K562 (cell line): ENCODE results near the gene ANKRD33. TPM values are rescaled to one million over a fixed set of nuclear protein-coding genes. Genes with fewer than 3 reads are reported as not detected.

Experiments used
- ATAC-seq: fragments of 200-7000 bp; cut with Tn5 transposase; 3 replicates; pipeline ENCODE4 v1.9.1; 2020; ENCODE audit warnings: moderate library complexity
- BruUV-seq: library from RNA; stranded (reverse); fragments of 400-500 nt; replicated peaks from 2 replicates; lab custom pipeline; 2021; lab: Mats Ljungman, UMichigan
- CTCF ChIA-PET: fragments of 300-600 bp; formaldehyde crosslinking; extraction: SDS; loops from one replicate; lab custom pipeline; 2021; ENCODE audit warnings: low intra/inter-chr PET ratio; lab: Yijun Ruan, JAX
- POLR2A ChIA-PET: fragments of 300-600, 350-650 bp; sonication (Branson Sonifier 250); formaldehyde crosslinking; extraction: SDS; loops from one replicate; lab custom pipeline; 2021; ENCODE audit warnings: antibody characterized with exemption, inconsistent platforms; lab: Yijun Ruan, JAX
- DNase-seq, 4 experiments: peaks; one replicate each; pipeline versions ENCODE4 v3.0.0 to v3.0.0-alpha.2; 2011 to 2018; ENCODE audit warnings: low spot score in 3 of 4, mixed read lengths in 3 of 4; ENCODE audit errors: extremely low read depth in 1 of 4
- FAIRE-seq: peaks from 2 replicates; lab custom pipeline; 2011; peaks lifted over from hg19 to GRCh38; lab: Jason Lieb, UNC
- H2AFZ ChIP-seq: 2 replicates; pipeline ENCODE4 v1.6.0; 2011; ENCODE audit warnings: low read depth, low read length, control low read depth, inconsistent platforms
- H3K27ac ChIP-seq: fragments of 200-600 bp; 3 replicates; pipeline ENCODE4 v1.8.0; 2011; ENCODE audit warnings: low read depth, mild to moderate bottlenecking, control low read depth, inconsistent platforms, low read length, moderate library complexity, mixed read lengths; ENCODE audit errors: extremely low read depth
- H3K27me3 ChIP-seq, 2 experiments: fragments of 300-600 bp in 1 of 2; 2 replicates in 1 of 2; 3 replicates in 1 of 2; pipeline versions ENCODE4 v1.6.0 to v1.8.0; 2011; ENCODE audit warnings: inconsistent platforms in 2 of 2, low read length in 2 of 2, mild to moderate bottlenecking in 1 of 2, mixed read lengths in 1 of 2, moderate library complexity in 1 of 2; ENCODE audit not compliant: control insufficient read depth in 2 of 2, insufficient read depth in 2 of 2
- H3K36me3 ChIP-seq: fragments of 300-600 bp; 3 replicates; pipeline ENCODE4 v1.8.0; 2011; ENCODE audit warnings: mild to moderate bottlenecking, low read length, inconsistent platforms; ENCODE audit not compliant: control insufficient read depth, insufficient read depth
- H3K4me1 ChIP-seq, 2 experiments: fragments of 200-600 bp in 1 of 2; replicated peaks in 1 of 2; 2 replicates in 1 of 2; 3 replicates in 1 of 2; pipeline versions ENCODE4 v1.5.1 to v1.8.0; 2011; ENCODE audit warnings: inconsistent platforms in 2 of 2, low read length in 2 of 2, mild to moderate bottlenecking in 1 of 2, mixed read lengths in 1 of 2, moderate library complexity in 1 of 2; ENCODE audit not compliant: control insufficient read depth in 2 of 2, insufficient read depth in 2 of 2
- H3K4me2 ChIP-seq: 2 replicates; pipeline ENCODE4 v1.6.1; 2011; ENCODE audit warnings: low read length, control low read depth, inconsistent platforms, mixed read lengths; ENCODE audit not compliant: insufficient read depth
- H3K4me3 ChIP-seq: fragments of 200-600 bp; sonication (generic), shearing (Covaris generic); 2 replicates; pipeline ENCODE4 v1.5.1; 2016; ENCODE audit warnings: control low read depth, inconsistent platforms
- H3K79me2 ChIP-seq: fragments of 200-600 bp; 3 replicates; pipeline ENCODE4 v1.8.0; 2011; ENCODE audit warnings: low read length, inconsistent platforms; ENCODE audit not compliant: control insufficient read depth, insufficient read depth
- H3K9ac ChIP-seq, 2 experiments: 2 replicates each; pipeline versions ENCODE4 v1.6.0 to v1.6.1; 2011; ENCODE audit warnings: low read depth in 2 of 2, low read length in 2 of 2, control low read depth in 1 of 2, inconsistent platforms in 1 of 2, mild to moderate bottlenecking in 1 of 2, mixed read lengths in 1 of 2; ENCODE audit not compliant: insufficient read depth in 1 of 2
- H3K9me1 ChIP-seq: one replicate; pipeline ENCODE4 v1.6.0; 2011; ENCODE audit warnings: inconsistent platforms, mild to moderate bottlenecking, low read length, moderate library complexity; ENCODE audit not compliant: control insufficient read depth, insufficient read depth
- H3K9me3 ChIP-seq: replicated peaks from 2 replicates; pipeline ENCODE4 v1.5.1; 2011; ENCODE audit warnings: low read depth, low read length, inconsistent platforms; ENCODE audit not compliant: control insufficient read depth, insufficient read depth
- H4K20me1 ChIP-seq: replicated peaks from 2 replicates; pipeline ENCODE4 v1.6.1; 2011; ENCODE audit warnings: low read length, inconsistent platforms, mixed read lengths; ENCODE audit not compliant: control insufficient read depth, insufficient read depth
- CEBPB ChIP-seq: fragments of 450-650 bp; IDR thresholded peaks from 2 replicates; pipeline ENCODE4 v1.6.1; 2016; ENCODE audit warnings: missing genetic modification characterization, missing compliant biosample characterization
- ERF ChIP-seq: fragments of 450-650 bp; formaldehyde crosslinking; IDR thresholded peaks from 2 replicates; pipeline ENCODE4 v1.4.0; 2020; ENCODE audit warnings: mild to moderate bottlenecking, mixed read lengths
- WGBS: fragments of 100-300 bp; shearing (Covaris generic); methylation state at CpG from one replicate; pipeline ENCODE4 v1.1.6; 2016; ENCODE audit warnings: low coverage, mixed read lengths; ENCODE audit not compliant: insufficient coverage; ENCODE audit errors: missing lambda C conversion rate; 5-methylcytosine and 5-hydroxymethylcytosine counted together
- in situ Hi-C: fragments of 300-500 bp; cut with MboI; formaldehyde crosslinking; loops from 4 replicates; pipeline ENCODE4 v1.15.0; 2018; ENCODE audit warnings: inconsistent platforms, mixed read lengths
- intact Hi-C: fragments of 100-400 bp; cut with micrococcal nuclease; formaldehyde crosslinking; loops from 2 replicates; pipeline ENCODE4 v1.14.2; 2022
- polyA plus RNA-seq, 8 experiments: library from polyadenylated mRNA; depleted of rRNA in 4 of 8; stranded (reverse) in 5 of 8; unstranded in 3 of 8; fragments of >200 nt; fragmentation: Nextera tagmentation in 2 of 8; fragmentation: Illumina TruSeq in 1 of 8; extraction: Ambion mirVana in 2 of 8; extraction: Trizol in 1 of 8; gene quantifications; 2 replicates each; pipeline versions ENCODE4 v1.2.1 to v1.2.3, GENCODE V29; 2011 to 2014; ENCODE audit warnings: inconsistent platforms in 1 of 8, missing spikeins in 1 of 8
- total RNA-seq, 7 experiments: library from RNA; depleted of rRNA in 6 of 7; stranded (reverse); fragments of >200 nt in 6 of 7; fragmentation: Illumina TruSeq in 2 of 7; extraction: Trizol in 2 of 7; gene quantifications; 2 replicates each; pipeline versions ENCODE4 v1.2.1 to v1.2.3, GENCODE V29; 2011 to 2021; ENCODE audit warnings: low replicate concordance in 1 of 7

ANKRD33 gene
- total and polyA plus RNA-seq, 9 of the 15 experiments (the other 6 are each of a cell fraction or from before 2014, with no cell fraction given), result 0.04 to 0.11 (median 0.07) TPM; not detected in 4

DNA sequence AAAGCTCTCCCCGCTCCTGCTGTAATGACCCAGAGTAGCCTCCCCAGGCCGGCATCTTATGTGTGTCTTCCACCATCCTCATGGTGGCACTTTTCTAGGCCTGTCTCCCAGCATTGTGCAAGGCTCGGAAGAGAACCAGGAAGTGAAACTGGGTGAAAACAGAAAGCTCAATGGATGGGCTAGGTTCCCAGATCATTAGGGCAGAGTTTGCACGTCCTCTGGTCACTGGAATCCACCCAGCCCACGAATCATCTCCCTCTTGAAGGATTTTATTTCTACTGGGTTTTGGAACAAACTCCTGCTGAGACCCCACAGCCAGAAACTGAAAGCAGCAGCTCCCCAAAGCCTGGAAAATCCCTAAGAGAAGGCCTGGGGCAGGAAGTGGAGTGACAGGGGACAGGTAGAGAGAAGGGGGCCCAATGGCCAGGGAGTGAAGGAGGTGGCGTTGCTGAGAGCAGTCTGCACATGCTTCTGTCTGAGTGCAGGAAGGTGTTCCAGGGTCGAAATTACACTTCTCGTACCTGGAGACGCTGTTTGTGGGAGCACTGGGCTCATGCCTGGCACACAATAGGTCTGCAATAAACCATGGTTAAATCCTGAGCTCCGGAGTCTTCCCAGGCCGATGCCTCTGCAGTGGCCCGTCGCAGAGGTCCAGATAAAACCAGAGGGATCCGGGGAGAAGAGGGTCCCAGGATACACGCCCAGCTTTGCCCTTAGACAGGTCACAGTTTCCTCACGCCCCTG, 35.0 kb downstream of the ANKRD33 start:
- Histone ChIP-seq H3K27ac (no peak overlapping the region), H3K79me2 (no peaks in the 10 kb centered on the region), H4K20me1 (peaks cover 8% of the 10 kb centered on the region; the same call in 1 of the 2 replicates), H3K4me1 (peaks cover 36 to 40% of the 10 kb centered on the region in 2 experiments), H3K4me2 (no peak overlapping the region), H3K4me3 (no peak overlapping the region), H3K36me3 (no peaks in the 10 kb centered on the region), H3K9me1 (no peaks in the 10 kb centered on the region), H3K9me3 (no peaks in the 10 kb centered on the region), H3K27me3 (no peaks in the 10 kb centered on the region), H3K9ac (no peak overlapping the region; a peak in 1 of 4 replicates), H2AFZ (peak overlapping the region; percentile 33; the same call in 1 of the 2 replicates)
- ATAC-seq (no peak), FAIRE-seq (no peak), DNase-seq (no peak)
- in situ Hi-C loops (no loop called here), intact Hi-C loops (loop anchor here (1.0 kb wide), 1 partner anchor 28 kb away; no protein-coding TSS in a partner anchor)
- ChIA-PET CTCF (interaction anchor here (0.7 to 1.8 kb wide), 2 partner anchors 15 to 28 kb away, joined by 3 to 11 read pairs; no protein-coding TSS in a partner anchor), POLR2A (interaction anchor here (0.7 to 1.8 kb wide), 4 partner anchors 8 to 1203 kb away, joined by 3 to 5 read pairs (median 4); no protein-coding TSS in a partner anchor)
- no TSS peak for BruUV-seq
- TF ChIP-seq CEBPB (tag) (peak; percentile 52; the same call in 1 of the 2 replicates), ERF (no peak)
- 43% methylated on average over 15 of the region's 16 CpGs for WGBS
